Thyroid gland (tissue), 4 donors: ENCODE results near the gene MMEL1.

Experiments used
- POLR2A ChIP-seq, 2 donors: fragments of 450-650 bp; IDR thresholded peaks; one replicate each; pipeline ENCODE4 v1.6.1; 2017; ENCODE audit warnings: antibody characterized with exemption in 2 of 2, mild to moderate bottlenecking in 2 of 2, moderate library complexity in 1 of 2
- TF ChIP-seq, protein P1 (sequence below), 6 experiments: fragments of 200-600 bp in 3 of 6; fragments of 450-650 bp in 3 of 6; sonication (generic) in 3 of 6; IDR thresholded peaks; one replicate each; pipeline ENCODE4 v1.5.1; 2016 to 2019; ENCODE audit warnings: antibody characterized with exemption in 6 of 6, mild to moderate bottlenecking in 2 of 6, inconsistent platforms in 1 of 6, moderate library complexity in 1 of 6

DNA sequence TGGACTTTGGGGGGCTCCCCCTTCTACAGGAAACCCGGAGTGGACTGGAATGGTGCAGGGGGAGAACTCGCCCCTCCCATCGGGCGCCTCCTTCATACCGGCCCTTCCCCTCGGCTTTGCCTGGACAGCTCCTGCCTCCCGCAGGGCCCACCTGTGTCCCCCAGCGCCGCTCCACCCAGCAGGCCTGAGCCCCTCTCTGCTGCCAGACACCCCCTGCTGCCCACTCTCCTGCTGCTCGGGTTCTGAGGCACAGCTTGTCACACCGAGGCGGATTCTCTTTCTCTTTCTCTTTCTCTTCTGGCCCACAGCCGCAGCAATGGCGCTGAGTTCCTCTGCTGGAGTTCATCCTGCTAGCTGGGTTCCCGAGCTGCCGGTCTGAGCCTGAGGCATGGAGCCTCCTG is 76.5 kb downstream of the MMEL1 start, which contains the start of gene TNFRSF14:
- TF ChIP-seq POLR2A (IDR thresholded peaks at IDR 0.05) = peak in 1 of 2 donors; percentile 23
- TF ChIP-seq, protein P1, sequence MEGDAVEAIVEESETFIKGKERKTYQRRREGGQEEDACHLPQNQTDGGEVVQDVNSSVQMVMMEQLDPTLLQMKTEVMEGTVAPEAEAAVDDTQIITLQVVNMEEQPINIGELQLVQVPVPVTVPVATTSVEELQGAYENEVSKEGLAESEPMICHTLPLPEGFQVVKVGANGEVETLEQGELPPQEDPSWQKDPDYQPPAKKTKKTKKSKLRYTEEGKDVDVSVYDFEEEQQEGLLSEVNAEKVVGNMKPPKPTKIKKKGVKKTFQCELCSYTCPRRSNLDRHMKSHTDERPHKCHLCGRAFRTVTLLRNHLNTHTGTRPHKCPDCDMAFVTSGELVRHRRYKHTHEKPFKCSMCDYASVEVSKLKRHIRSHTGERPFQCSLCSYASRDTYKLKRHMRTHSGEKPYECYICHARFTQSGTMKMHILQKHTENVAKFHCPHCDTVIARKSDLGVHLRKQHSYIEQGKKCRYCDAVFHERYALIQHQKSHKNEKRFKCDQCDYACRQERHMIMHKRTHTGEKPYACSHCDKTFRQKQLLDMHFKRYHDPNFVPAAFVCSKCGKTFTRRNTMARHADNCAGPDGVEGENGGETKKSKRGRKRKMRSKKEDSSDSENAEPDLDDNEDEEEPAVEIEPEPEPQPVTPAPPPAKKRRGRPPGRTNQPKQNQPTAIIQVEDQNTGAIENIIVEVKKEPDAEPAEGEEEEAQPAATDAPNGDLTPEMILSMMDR (IDR thresholded peaks at IDR 0.05) = no peak
